HG03196 (cell line): Measurements from ENCODE around the gene CRYL1.

ENCODE experiments used
- ATAC-seq: cut with Tn5 transposase; IDR thresholded peaks from one replicate; pipeline ENCODE4 v1.9.1; 2021; ENCODE audit not compliant: unreplicated experiment

CRYL1 gene

DNA sequence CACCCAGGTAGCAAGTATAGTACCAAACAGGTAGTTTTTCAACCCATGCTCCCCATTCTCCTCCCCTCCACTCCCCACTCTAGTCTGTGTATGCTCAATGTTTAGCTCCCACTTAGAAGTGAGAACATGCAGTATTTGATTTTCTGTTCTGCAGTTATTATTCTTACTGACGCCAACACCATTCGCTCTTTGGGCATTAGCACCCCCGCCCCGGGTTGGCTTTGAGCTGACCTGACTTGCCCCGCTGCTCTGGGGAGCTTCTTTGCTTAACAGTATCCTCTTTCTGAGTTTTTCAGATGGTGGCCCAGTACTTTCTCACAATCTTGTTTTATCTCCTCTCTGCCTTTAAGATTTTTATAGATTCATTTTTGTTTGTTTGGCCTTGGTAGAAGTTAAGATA, 138.7 kb downstream of the CRYL1 start:
- no peak for ATAC-seq

DNA sequence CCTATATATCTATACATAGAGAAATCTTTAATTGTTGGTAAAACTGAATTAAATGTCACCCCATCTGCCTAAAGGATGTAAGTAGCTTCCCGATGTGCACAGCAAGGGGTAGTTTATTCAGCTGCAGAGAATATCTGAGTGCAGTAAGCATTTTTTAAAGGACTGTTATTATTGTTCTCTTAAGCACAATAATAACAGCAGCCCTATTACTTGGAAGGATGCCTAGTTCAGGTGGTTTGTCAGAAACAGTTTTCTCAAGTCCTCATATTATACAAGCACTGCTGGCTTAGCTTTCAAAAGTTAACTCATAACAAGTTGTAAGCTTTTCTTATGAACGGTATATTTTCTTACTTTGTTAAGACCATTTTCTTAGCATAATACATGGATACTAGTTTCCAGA, 142.6 kb downstream of the CRYL1 start:
- no peak for ATAC-seq

DNA sequence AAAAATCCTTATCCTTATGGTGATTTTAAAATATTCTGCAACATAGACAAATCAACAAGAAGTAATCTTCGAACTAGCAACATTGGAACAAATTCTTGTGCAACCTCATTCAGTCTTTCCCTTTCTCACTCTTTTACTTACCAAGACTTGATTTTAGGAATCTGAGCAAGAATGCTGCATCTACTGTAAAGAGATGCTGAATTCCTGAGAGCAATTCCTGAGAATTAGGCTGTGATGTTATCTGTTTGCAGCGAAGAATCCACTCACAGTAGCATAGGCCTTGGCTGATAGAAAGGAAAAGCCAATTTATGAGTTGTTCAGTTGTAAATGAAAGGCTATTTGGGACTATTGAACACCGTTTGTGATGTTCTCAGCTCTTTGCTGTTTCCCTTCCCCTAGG, 144.3 kb downstream of the CRYL1 start:
- ATAC-seq = no peak

- ATAC-seq = no peak
These were observed 146.9 kb downstream of the CRYL1 start for GRCh38 chr13:20378721-20379120.

DNA sequence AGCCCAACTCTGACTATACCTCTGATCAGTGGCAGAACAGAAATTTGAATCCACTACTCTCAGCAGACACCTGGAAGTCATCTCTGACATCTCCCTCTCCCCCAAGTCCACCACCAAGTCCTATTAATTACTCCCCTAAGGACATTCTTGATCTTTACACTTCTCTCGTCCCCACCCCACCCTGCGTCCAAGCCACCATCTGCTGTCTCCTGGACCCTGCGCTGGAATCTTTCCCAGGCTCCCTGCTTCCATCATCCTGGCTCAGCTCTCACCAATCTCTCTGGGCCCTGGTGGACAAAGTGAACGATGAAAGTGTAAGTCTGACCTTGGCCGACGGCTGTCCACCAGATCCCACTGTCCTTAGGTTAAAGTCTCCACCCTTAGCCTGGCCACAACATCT, 147.9 kb downstream of the CRYL1 start:
- ATAC-seq = no peak

- ATAC-seq = no peak
These were observed 149.8 kb downstream of the CRYL1 start for GRCh38 chr13:20375871-20376270.

DNA sequence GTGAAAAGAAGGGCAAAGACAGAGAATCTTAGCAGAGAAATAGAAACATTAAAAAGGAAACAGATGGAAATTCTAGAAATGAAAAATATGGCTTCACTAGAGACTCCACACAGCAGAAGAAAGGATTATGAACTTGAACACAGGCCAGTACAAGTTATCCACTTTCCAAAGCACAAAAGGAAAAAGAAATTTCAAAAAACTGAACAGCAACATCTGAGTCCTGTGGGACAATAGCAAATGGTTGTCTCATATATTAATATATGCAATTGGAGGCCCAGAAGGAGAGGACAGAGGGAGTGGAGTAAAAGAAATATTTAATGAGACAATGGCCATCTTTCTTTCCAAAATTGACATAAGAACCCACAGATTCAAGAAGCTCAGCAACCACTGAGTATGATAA, 151.8 kb downstream of the CRYL1 start:
- ATAC-seq = no peak

DNA sequence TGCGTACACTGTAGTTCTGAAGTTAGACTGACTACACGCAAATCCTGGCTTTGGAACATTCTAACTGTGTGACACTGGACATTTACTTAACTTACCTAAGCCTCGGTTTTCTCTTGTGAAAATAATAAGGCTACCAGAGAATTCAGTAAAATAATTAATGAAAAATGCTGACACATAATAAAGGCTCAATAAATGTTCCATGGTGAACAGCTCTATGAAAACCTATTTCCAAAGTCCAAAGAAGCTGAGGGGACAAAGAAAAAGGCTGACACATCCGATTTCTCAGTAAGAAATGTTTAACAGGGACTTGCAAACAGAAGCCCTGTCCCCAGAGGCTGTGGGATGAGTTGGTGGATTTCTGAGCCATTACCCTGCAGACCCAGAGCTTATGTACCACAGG, 153.8 kb downstream of the CRYL1 start:
- ATAC-seq = no peak

GRCh38 chr13:20370815-20371421, 154.7 kb downstream of the CRYL1 start:
- ATAC-seq = no peak

DNA sequence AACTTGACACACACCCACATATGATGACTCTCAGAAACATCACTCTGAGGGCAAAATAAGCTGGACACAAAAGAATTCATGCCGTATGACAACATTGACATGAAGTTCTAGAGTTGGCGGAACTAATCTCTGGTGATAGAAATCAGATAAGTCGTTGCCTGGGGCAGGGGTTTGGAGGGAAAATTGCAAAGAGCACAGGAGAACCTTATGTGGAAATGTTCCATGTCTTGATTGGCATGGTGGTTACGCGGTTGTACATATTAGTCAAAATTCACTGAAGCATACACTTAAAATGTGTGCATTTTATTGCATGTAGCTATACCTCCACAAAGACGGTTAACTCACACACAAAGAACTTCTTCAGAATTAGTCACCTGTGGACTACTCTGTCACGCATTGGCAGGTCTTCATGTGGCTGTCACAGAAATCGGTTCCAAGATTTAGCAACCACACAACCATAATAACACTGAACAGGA, 155.7 kb downstream of the CRYL1 start:
- no peak for ATAC-seq

GRCh38 chr13:20366056-20366455, 159.6 kb downstream of the CRYL1 start:
- no peak for ATAC-seq

DNA sequence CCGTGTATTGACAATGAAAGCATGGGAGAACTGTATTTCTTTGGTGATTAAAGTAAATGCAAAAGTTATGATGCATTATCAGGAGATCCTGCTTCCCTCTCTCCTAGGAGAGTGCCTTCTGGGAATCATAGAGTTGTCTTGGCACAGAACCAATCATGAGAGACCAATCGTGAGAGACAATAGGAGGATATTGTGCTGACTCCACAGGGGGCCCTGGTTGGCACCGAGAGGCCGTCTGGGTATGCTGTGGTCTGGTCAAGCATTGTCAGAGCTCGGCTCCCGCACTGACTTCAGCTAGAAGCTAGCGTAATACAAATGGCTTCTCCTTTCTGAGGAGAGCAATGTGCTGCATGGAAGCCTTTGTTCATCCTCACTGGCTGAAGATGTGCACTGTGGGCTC, 162.1 kb downstream of the CRYL1 start:
- no peak for ATAC-seq

GRCh38 chr13:20363172-20363571, 162.5 kb downstream of the CRYL1 start:
- ATAC-seq = no peak

DNA sequence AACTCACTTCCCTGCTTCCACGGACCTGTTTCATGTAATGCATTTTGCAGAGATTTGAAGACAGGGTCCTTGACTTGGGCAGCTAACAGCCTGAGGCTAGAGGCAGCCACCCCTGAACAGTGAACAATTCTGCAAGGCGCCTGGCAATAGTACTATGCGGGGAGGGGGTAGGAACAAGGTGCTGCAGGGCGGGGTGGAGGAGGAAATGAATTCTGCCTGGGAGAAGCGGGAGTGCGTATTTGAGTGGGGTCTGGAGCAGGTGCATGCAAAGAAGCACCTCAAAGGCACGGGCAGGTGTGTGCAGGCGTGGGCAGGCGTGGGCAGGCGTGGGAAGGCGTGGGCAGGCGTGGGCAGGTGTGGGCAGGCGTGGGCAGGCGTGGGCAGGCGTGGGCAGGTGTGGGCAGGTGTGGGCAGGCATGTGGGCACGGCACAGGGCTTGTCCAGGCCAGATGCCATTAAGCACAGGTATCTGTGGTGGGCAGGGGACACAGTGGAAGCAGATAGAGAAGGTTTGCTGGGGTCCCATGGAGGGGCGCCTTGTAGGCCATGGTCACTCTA, 163.1 kb downstream of the CRYL1 start:
- ATAC-seq = no peak

GRCh38 chr13:20360835-20361412, 164.7 kb downstream of the CRYL1 start:
- ATAC-seq = no peak

DNA sequence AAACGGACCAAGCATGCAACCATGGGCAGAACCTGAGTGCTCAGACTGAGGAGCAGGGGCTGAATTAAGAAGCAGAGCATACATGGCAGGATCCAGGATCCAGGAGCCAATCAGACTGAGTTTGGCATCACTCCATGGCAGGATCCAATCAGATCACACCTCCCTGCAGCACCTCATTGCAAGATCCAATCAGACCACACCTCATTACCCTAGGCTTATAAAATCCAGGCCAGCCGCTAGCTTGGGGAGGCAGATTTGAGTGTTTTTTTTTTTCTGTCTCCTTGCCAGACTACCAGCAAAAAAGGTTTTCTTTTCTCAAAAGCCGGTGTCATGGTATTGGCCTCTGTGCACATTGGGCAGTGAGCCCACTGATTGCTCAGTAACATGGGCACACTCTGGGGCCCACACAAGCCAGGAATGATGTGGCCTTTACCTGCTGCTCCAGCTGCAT, 165.6 kb downstream of the CRYL1 start:
- no peak for ATAC-seq

- ATAC-seq = no peak
These were observed 166.3 kb downstream of the CRYL1 start for GRCh38 chr13:20359335-20359734.

DNA sequence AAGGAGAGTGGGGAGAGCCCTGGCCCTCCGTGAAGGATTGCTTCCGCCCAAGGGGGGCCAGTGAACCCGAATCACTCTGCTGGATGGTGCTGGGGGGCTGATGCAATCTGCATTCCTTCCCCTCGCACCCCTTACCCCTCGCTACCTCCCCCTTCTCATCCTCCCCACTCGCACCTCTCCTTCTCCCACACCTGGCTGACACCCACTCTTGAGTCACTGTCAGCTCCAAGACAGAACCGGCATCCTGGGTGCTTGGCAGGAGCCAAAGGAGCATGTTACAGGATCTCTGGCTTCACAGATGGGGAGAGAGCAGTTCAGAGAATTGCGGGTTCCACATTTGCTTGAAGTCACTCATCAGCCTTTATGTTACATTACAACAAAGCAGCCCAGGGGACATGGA, 167.6 kb downstream of the CRYL1 start:
- no peak for ATAC-seq

GRCh38 chr13:20356444-20356843, 169.2 kb downstream of the CRYL1 start:
- no peak for ATAC-seq

DNA sequence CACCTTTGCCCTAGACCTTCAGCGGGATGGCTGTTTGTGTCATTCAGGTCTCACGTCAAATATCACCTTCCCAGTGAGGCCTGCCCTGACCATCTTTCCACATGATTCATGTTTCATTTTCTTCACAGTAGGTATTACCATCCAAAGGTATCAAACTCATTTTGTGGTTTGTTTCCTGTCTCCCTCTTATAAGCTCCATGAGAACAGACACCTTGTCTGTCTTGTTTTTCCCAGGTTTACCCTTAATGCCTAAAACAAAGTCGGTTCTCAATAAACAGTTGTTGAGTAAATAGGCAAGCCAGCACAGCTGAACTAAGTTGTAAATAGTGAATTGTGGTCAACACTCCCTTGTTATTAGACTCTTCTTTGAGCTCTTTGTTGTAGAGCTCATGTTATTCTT, 170.9 kb downstream of the CRYL1 start:
- ATAC-seq = no peak

DNA sequence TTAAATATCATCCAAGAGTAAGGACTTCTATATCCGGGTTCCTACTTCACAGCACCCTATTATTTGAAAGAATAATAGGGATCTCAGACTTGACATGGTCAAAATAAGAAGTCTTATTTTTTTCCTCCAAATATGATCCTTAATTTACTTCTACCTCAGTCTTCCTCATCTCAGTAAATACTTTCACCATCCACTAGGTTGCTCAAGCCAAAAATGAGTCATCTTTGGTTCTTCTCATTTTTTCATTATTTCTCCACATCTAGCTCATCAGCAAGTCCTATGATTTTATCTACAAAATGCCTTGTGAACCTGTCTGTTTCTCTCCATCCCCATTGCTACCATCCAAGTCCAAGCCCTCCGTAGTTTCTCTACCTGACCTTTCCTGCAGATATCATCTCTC, 171.7 kb downstream of the CRYL1 start:
- no peak for ATAC-seq
